DLD1 (cell line): ENCODE measurements around the gene TOGARAM2.

Experiments
- in situ Hi-C: cut with HindIII; loops from 2 replicates; pipeline ENCODE4 v1.10.0; 2017; ENCODE audit warnings: low sequenced_read_pairs

The TOGARAM2 gene

DNA sequence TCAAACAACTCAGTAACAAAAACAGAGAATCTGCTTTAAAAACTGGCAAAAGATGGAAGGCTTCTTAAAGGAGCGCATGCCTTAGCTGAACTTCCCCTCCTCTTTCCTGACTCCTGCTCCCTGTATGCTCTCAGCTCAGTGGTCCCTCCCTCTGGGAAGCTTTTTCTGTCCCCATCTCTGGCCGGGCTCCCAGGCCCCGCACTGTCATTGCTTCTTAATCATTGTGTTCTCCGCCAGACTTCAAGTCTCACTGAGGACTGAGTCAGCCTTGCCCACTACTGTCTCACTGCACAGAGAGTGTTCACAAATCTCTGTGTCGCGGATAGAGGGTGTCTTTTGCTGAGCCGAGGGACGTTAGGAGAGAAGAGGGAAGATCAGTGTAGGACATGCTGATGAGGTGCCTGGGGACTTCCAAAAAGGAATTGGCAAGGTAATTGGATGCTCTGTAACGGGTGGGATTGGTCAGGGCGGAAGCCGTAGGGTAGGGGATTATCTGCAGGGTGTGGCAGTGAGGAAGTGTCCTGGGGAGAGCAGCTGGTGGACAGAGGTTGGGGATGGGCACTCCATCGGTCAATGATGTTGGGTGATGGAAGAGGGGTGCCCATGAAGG is 16.2 kb downstream of the TOGARAM2 start:
- in situ Hi-C loops, result no loop called here

DNA sequence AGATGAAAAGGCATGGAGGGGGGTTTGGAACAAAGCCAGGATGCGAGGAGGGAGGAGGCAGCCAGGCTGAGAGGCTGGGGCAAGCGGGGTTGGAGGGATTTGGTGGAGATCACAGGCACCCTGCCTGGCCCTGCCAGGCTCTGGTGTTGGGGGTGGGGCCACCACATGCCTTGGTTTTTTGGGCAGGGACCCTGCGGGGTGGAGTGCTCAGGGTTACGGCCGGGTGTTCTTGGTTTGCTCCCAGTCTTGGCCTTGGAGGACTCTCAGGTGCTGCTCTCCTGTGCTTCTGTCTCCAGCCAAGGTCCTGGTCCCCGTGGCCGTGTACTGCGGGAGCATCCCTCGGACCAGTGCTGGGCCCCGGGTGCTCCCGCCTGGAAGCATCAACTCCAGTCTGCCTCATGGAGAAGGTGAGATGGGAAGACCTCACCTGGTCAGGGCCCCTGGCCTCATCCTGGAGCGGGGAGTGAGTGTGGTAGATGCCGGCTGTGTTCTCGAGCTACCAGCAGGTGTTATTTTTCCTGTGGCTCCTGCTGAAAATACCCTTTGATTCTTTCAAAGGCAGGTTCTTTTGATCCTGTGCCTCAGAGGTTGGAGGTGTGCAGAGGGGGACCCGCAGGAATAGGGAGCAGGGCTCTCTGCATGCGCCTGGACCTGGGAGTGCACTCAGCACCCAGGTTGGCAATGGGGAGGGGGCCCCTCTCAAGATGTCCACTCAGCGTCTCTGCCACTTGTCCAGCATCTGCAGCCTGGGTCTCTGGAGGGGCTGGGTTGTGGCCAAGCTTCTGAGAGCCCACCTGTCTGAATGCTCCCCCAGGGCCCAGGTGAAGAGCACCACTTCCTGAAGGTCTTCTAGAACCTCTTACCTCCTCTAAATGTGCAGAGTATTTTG is 17.0 kb downstream of the TOGARAM2 start:
- in situ Hi-C loops, result no loop called here

- in situ Hi-C loops, result no loop called here
Measured at GRCh38 chr2:29000481-29000880, 19.4 kb downstream of the TOGARAM2 start.

DNA sequence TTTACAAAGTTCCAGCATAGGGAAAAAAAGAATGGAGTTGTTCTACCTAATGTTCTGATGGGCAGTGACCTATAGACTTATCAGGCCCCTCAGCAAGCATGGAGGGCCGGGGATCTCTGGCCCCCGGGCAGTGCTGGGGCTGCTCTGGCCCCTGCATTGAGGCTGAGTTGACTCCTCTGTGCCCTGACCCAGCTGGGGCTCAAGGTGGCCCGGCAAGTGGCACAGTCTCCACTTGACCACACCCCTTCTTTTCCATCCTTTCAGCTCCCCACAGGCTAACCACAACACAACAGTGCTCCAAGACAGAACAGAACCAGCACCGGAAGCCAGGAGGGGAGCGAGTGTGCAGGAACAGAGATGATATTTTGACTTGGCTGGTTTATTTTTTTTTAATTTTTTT is 19.9 kb downstream of the TOGARAM2 start:
- in situ Hi-C loops, result no loop called here

- in situ Hi-C loops, result no loop called here
Measured at GRCh38 chr2:29001806-29002205, 20.7 kb downstream of the TOGARAM2 start.

GRCh38 chr2:29004755-29005154 is 23.7 kb downstream of the TOGARAM2 start:
- in situ Hi-C loops, result no loop called here

DNA sequence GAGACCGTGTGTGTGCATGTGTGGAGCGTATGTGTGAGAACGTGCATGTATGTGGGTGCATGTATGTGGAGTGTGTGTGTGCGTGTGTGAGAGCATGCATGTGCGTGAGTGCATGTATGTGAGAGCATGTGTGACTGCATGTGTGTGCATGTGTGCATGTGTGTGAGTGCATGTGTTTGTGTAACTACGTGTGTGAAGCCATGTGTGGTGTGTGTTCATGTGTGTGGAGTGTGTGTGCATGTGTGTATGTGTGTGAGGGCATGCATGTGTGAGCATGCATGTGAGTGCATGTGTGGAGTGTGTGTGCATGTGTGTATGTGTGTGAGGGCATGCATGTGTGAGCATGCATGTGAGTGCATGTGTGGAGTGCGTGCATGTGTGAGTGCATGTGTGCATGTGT is 24.2 kb downstream of the TOGARAM2 start:
- in situ Hi-C loops, result no loop called here

DNA sequence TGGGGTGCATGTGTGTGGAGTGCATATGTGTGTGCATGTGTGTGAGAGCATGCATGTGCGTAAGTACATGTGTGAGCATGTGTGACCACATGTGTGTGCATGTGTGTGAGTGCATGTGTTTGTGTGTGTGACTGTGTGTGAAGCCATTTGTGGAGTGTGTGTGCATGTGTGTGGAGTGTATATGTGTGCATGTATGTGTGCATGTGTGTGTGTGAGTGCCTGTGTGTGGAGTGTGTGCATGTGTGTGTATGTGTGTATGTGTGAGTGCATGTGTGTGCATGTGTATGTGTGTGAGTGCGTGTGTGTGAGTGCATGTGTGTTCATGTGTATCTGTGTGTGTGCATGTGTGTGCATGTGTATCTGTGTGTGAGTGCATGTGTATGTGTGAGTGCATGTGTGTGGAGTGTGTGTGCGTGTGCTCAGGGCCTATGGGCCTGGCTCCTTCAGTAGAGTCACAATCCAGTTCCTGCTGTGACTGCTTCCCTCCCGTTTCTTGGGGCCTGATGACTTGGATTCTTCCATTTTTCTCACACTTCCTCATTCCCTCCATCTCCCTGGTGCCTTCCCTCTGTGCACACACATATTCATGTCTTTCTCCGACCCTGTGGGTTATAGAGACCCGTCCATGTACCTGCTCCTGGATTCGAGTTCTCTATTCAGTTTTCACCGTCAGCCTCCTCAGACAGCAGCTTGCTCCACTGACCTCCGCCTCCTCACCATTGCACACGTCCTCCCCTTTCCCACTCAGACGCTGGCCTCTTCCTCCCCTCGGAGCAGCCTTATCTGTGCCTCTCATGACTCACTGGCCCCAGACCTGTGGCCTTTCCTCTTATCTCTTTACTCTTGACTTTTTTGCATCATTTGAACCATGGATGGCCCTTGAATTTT is 25.2 kb downstream of the TOGARAM2 start:
- in situ Hi-C loops, result no loop called here

DNA sequence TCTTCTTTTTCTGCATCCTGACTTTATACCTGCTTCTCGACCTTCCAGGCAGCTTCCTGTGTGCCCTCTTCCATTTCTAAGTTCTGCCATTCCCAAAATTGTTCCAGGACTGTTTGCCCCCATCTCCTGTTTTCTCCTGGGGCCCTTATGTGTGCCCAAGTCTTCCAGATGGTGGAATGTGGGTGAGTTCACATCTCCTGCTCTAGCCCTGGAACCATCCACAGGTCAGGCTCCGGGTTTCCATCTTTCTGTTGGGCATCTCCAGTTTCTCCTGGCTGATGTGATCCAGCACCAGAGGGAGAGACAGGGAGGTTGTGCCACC is 25.8 kb downstream of the TOGARAM2 start:
- in situ Hi-C loops, result no loop called here

GRCh38 chr2:29009270-29009669 is 28.2 kb downstream of the TOGARAM2 start:
- in situ Hi-C loops, result no loop called here

DNA sequence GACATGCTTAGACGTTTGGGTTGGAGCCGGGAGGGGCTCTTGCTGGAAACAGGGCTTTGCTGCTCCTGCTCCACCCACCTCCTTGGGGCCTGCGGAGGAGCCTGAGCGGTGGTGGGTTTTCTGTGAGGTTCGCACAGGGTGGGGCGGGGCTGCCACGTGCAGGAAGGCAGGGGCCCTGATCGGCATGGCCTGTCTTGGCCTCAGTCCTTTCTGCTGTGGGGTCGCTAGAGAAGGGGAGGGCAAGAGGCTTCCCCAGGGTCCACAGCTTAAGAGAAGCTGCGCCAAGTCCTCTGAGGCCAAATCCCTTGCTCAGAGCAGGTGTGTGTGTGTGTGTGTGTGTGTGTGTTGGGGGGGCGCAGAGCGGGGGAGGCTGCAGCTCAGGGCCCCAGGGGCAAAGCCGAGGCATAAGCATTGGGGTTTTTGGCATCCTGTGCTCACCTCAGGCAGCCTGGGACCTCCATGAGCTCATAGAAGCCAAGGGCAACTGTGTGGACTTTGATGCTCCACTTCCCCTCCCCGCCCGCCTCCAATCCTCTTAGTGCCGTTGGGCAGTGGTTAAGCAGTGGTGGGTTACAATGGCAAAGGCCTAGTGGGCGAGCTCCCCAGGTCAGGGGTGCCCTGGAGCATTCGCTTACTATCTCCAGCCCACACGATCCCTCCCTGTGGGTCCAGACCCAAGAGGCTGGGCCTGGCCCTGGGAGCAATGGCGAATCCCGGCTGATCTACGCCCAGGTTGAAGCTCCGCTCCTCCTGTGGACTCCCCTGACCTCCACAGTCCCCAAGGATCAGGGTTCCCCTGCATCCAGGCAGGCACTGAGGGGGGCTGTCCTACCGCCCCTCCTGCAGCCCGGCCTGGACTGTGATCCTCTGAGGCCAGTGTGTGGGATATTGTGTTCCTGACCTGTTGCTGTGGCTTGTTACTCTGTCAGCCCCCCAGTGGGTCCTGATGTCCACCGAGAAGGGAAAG is 28.9 kb downstream of the TOGARAM2 start:
- in situ Hi-C loops, result no loop called here

GRCh38 chr2:29010946-29011345 is 29.8 kb downstream of the TOGARAM2 start:
- in situ Hi-C loops, result no loop called here

DNA sequence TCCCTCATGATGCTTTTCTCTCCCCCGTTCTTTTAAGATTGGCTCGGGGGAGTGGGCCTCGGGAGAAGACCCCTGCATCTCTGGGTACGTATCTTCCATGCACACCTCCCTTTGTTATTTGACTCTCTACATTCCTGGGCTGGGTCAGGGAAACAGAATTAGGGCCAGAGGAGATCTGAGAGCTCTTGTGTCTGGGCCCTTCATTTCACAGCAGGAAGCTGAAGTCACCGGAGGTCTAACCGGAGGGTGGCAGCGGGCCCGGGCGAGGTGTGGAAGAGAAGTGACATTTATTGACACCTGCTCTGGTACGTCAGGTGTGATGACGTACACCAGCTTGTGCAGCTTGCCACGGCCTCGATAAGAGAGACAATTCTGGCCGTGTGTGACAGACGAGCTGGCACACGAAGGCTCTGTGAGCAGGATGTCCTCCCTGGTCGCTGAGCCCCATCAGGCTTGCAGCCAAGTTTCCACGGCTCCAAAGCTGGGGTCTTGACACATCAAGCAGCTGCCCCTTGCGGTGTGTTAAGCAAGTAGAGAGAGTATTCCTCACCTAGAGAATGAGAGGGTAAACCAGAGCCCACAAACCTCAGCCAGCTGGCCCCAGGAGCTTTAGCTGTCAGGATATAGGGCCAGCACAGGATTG is 30.4 kb downstream of the TOGARAM2 start:
- in situ Hi-C loops, result no loop called here

GRCh38 chr2:29012211-29012681 is 31.1 kb downstream of the TOGARAM2 start:
- in situ Hi-C loops, result no loop called here

DNA sequence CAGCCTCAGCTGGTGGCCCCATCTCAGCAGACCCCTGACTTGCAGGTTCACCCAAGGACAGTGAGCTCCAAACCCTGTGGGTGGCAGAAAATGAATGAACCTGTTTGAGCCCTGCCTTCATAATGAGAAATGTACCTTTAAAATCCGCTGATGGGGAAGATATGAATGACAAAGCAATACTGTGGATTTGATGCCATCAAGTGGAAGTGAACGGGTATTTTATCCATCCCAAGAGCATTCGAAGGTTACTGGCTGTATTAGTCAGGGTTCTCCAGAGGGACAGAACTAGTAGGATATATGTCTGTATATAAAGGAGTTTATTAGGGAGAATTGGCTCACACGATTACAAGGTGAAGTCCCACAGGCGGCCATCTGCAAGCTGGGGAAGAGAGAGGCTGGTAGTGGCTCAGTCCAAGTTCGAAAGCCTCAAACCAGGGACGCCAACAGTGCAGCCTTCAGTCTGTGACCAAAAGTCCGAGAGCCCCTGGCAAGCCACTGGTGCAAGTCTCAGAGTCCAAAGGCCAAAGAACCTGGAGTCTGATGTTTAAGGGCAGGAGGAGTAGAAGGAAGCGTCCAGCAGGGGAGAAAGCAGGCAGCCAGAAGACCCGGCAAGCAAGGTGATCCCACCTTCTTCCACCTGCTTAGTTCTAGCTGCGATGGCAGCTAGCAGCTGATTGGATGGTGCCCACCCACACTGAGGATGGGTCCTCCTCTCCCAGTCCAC is 32.1 kb downstream of the TOGARAM2 start:
- in situ Hi-C loops, result no loop called here

- in situ Hi-C loops, result no loop called here
Measured at GRCh38 chr2:29014331-29014730, 33.2 kb downstream of the TOGARAM2 start.

GRCh38 chr2:29014811-29015421 is 33.8 kb downstream of the TOGARAM2 start:
- in situ Hi-C loops, result no loop called here

GRCh38 chr2:29015701-29016470 is 34.8 kb downstream of the TOGARAM2 start:
- in situ Hi-C loops, result no loop called here
